ENCODE results near the gene PRKAR2B. TPM values are rescaled to one million over a fixed set of nuclear protein-coding genes. Genes with fewer than 3 reads are reported as not detected.

The PRKAR2B gene
- total and polyA plus RNA-seq, 2 experiments from 2014 or later, result 48.8 to 50.6 TPM

- H4K20me1 ChIP-seq (replicated peaks; ENCODE audit: insufficient read depth), result no peaks in the 10 kb centered on the region
- H3K4me3 ChIP-seq, result no peak overlapping the region
- no peaks in the 10 kb centered on the region for H3K27me3 ChIP-seq (ENCODE audit: insufficient read depth)
- peaks cover 21% of the 10 kb centered on the region for H3K4me1 ChIP-seq (ENCODE audit: insufficient read depth)
- ATAC-seq (no peak), DNase-seq (ENCODE audit: low spot score) (no peak)
- no peak overlapping the region for H3K4me3 Mint-ChIP-seq
- peaks cover 81% of the 10 kb centered on the region for H3K79me2 ChIP-seq (replicated peaks; ENCODE audit: insufficient read depth)
- H3F3A ChIP-seq (replicated peaks; ENCODE audit: low read depth), result no peaks in the 10 kb centered on the region
- no peaks in the 10 kb centered on the region for H3K9me3 Mint-ChIP-seq
- H3K4me2 ChIP-seq, result no peak overlapping the region
- peaks cover 26% of the 10 kb centered on the region for H3K4me1 Mint-ChIP-seq
- H3K27me3 Mint-ChIP-seq (ENCODE audit: insufficient read depth, low read depth, poor library complexity), result peaks cover 2% of the 10 kb centered on the region
- no peaks in the 10 kb centered on the region for H3K36me3 ChIP-seq (ENCODE audit: insufficient read depth)
- no peaks in the 10 kb centered on the region for H3K9me2 ChIP-seq (ENCODE audit: insufficient read depth)
- H3K27ac ChIP-seq (ENCODE audit: low read depth), result no peak overlapping the region
- peak overlapping the region; percentile 42; the same call in 1 of the 2 replicates for H3K27ac Mint-ChIP-seq
- no peak overlapping the region for H2AFZ ChIP-seq
- no peaks in the 10 kb centered on the region for H3K36me3 Mint-ChIP-seq (ENCODE audit: low read depth)
- TF ChIP-seq EZH2 (IDR thresholded peaks at IDR 0.05; ENCODE audit: low read depth, unreplicated experiment), result no peak
- TF ChIP-seq CREB1 (CRISPR knock-in tag; IDR thresholded peaks at IDR 0.05; ENCODE audit: low read depth), result no peak
- TF ChIP-seq ETS1 (IDR thresholded peaks at IDR 0.05), result no peak
- TF ChIP-seq STAT1 (IDR thresholded peaks at IDR 0.05; ENCODE audit: unreplicated experiment), result no peak
- no peak for TF ChIP-seq EZH2phosphoT487 (IDR thresholded peaks at IDR 0.05; ENCODE audit: unreplicated experiment)
- TF ChIP-seq POLR2AphosphoS5 (IDR thresholded peaks at IDR 0.05; ENCODE audit: low read depth), result no peak
- TF ChIP-seq ZNF114 (CRISPR knock-in tag; IDR thresholded peaks at IDR 0.05), result no peak
- no peak for TF ChIP-seq JUNB (IDR thresholded peaks at IDR 0.05; ENCODE audit: unreplicated experiment)
- TF ChIP-seq, protein P1, sequence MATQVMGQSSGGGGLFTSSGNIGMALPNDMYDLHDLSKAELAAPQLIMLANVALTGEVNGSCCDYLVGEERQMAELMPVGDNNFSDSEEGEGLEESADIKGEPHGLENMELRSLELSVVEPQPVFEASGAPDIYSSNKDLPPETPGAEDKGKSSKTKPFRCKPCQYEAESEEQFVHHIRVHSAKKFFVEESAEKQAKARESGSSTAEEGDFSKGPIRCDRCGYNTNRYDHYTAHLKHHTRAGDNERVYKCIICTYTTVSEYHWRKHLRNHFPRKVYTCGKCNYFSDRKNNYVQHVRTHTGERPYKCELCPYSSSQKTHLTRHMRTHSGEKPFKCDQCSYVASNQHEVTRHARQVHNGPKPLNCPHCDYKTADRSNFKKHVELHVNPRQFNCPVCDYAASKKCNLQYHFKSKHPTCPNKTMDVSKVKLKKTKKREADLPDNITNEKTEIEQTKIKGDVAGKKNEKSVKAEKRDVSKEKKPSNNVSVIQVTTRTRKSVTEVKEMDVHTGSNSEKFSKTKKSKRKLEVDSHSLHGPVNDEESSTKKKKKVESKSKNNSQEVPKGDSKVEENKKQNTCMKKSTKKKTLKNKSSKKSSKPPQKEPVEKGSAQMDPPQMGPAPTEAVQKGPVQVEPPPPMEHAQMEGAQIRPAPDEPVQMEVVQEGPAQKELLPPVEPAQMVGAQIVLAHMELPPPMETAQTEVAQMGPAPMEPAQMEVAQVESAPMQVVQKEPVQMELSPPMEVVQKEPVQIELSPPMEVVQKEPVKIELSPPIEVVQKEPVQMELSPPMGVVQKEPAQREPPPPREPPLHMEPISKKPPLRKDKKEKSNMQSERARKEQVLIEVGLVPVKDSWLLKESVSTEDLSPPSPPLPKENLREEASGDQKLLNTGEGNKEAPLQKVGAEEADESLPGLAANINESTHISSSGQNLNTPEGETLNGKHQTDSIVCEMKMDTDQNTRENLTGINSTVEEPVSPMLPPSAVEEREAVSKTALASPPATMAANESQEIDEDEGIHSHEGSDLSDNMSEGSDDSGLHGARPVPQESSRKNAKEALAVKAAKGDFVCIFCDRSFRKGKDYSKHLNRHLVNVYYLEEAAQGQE (IDR thresholded peaks at IDR 0.05; ENCODE audit: unreplicated experiment), result no peak
- no peak for TF ChIP-seq NANOG (IDR thresholded peaks at IDR 0.05; ENCODE audit: borderline replicate concordance)
- TF ChIP-seq CTCF (conservative IDR thresholded peaks at IDR 0.05; ENCODE audit: low read depth in 2 of 2), result no peak
- TF ChIP-seq ZNF331 (CRISPR knock-in tag; IDR thresholded peaks at IDR 0.05; ENCODE audit: low read depth), result no peak
- no peak for TF ChIP-seq ZNF462 (CRISPR knock-in tag; IDR thresholded peaks at IDR 0.05)
These were observed 19.8 kb downstream of the PRKAR2B start for GRCh38 chr7:107064255-107064654.

Data from GM23338 (cell line).